Breast epithelium (tissue), 4 donors: Measurements from ENCODE around the gene CHEK2. TPM values are rescaled to one million over a fixed set of nuclear protein-coding genes. Genes with fewer than 3 reads are reported as not detected.

Experiments used
- DNase-seq, 2 donors: peaks; one replicate each; pipeline ENCODE4 v3.0.0-alpha.2; 2019; ENCODE audit warnings: low spot score in 2 of 2
- H3K27ac ChIP-seq, 2 donors: fragments of 200-600 bp; sonication (generic) in 1 of 2; one replicate each; pipeline ENCODE4 v1.5.1; 2016 to 2019; ENCODE audit warnings: mild to moderate bottlenecking in 1 of 2
- H3K27me3 ChIP-seq, 2 donors: fragments of 200-600 bp; sonication (generic) in 1 of 2; one replicate each; pipeline versions ENCODE4 v1.5.1 to v1.6.0; 2017 to 2019; ENCODE audit warnings: control low read depth in 1 of 2, mild to moderate bottlenecking in 1 of 2
- H3K36me3 ChIP-seq: fragments of 200-600 bp; one replicate; pipeline ENCODE4 v1.5.1; 2019
- H3K4me1 ChIP-seq, 2 donors: fragments of 200-600 bp; sonication (generic); one replicate each; pipeline ENCODE4 v1.5.1; 2016 to 2019; ENCODE audit warnings: control low read depth in 1 of 2
- H3K4me3 ChIP-seq, 3 donors: fragments of 200-600 bp; sonication (generic); 1 replicate in 2 of 3; 2 replicates in 1 of 3; pipeline ENCODE4 v1.5.1; 2016 to 2019; ENCODE audit warnings: mild to moderate bottlenecking in 3 of 3, moderate library complexity in 2 of 3
- H3K9me3 ChIP-seq, 2 donors: fragments of 200-600 bp; sonication (generic) in 1 of 2; one replicate each; pipeline ENCODE4 v1.5.1; 2016 to 2019; ENCODE audit warnings: control low read depth in 1 of 2
- CTCF ChIP-seq, 3 donors: fragments of 450-650 bp; IDR thresholded peaks; one replicate each; pipeline ENCODE4 v1.5.1; 2016 to 2017; ENCODE audit warnings: antibody characterized with exemption in 3 of 3, mild to moderate bottlenecking in 3 of 3, moderate library complexity in 3 of 3
- POLR2A ChIP-seq: fragments of 450-650 bp; IDR thresholded peaks from one replicate; pipeline ENCODE4 v1.6.1; 2016; ENCODE audit warnings: antibody characterized with exemption, mild to moderate bottlenecking, moderate library complexity
- POLR2AphosphoS5 ChIP-seq, 3 donors: sonication (generic); formaldehyde crosslinking; IDR thresholded peaks; one replicate each; pipeline ENCODE4 v1.6.1; 2017; ENCODE audit warnings: antibody characterized with exemption in 3 of 3
- intact Hi-C: fragments of 100-400 bp; cut with DNase I; formaldehyde crosslinking; loops from one replicate; pipeline ENCODE4 v1.15.1; 2023; ENCODE audit warnings: low total_unique reads
- total RNA-seq, 3 donors: library from RNA; depleted of rRNA; stranded (reverse); fragments of >200 nt; gene quantifications; one replicate each; pipeline ENCODE4 v1.1.0, GENCODE V29; 2016

Gene CHEK2
- total RNA-seq, 3 donors from 2014 or later: 3.8 to 13.2 (median 6.2) TPM

DNA sequence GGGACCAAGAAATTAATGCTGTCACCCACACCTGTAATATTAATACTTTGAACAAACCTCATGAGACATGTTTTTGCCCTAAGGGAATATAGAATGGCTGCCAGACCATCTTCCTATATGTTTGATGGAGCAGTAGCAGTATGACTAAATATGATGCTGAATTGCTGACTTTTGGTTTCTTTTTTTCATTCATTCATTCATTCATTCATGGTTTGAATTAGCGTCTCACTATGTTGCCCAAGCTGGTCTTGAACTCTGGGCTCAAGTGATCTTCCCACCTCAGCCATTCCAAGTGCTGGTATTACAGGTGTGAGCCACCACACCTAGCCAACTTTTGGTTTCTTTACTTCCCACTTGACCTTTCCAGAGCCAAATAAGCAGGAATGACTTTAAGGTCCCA is 38.7 kb upstream of the CHEK2 start:
- no peaks in the 10 kb centered on the region for H3K4me1 ChIP-seq
- H3K27me3 ChIP-seq: no peaks in the 10 kb centered on the region
- H3K36me3 ChIP-seq: no peaks in the 10 kb centered on the region
- H3K27ac ChIP-seq: no peak overlapping the region
- no peak for TF ChIP-seq CTCF (IDR thresholded peaks at IDR 0.05)
- no peak for TF ChIP-seq POLR2AphosphoS5 (IDR thresholded peaks at IDR 0.05)
- no peak for TF ChIP-seq POLR2A
- H3K4me3 ChIP-seq: no peak overlapping the region
- intact Hi-C loops: no loop called here
- no peaks in the 10 kb centered on the region for H3K9me3 ChIP-seq
- DNase-seq: no peak

GRCh38 chr22:28779833-28780232 is 38.2 kb upstream of the CHEK2 start:
- no peak for TF ChIP-seq POLR2AphosphoS5 (IDR thresholded peaks at IDR 0.05)
- Histone ChIP-seq H3K36me3 (no peaks in the 10 kb centered on the region), H3K4me1 (no peaks in the 10 kb centered on the region), H3K4me3 (no peak overlapping the region), H3K9me3 (no peaks in the 10 kb centered on the region), H3K27ac (no peak overlapping the region), H3K27me3 (no peaks in the 10 kb centered on the region)
- DNase-seq: no peak
- intact Hi-C loops: no loop called here

- Histone ChIP-seq H3K27me3 (no peaks in the 10 kb centered on the region), H3K27ac (no peak overlapping the region), H3K36me3 (no peaks in the 10 kb centered on the region), H3K9me3 (no peaks in the 10 kb centered on the region), H3K4me3 (no peak overlapping the region), H3K4me1 (no peaks in the 10 kb centered on the region)
- no peak for DNase-seq
- intact Hi-C loops: no loop called here
- TF ChIP-seq POLR2AphosphoS5 (IDR thresholded peaks at IDR 0.05): no peak
- TF ChIP-seq POLR2A: no peak
- TF ChIP-seq CTCF (IDR thresholded peaks at IDR 0.05): no peak
Observed at GRCh38 chr22:28774378-28774777, 32.8 kb upstream of the CHEK2 start.

DNA sequence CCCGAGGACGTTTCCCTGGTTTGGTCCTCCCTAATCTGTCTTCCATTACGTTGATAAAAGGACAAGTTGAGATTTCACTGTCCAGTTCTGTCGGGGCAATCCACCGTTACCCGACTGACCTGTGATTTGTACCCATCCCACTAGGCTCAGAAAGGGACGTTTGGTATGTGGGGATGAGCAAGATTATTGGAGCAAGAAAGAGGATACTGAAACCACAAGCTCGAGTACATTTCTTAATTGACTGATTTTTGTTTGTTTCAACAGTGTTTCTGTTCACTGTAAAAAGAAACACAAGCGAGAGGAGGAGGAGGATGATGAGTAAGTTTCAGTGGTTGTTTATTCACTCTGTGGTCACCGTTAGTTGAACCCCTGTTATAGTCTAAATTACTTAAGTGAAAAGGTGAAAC is 31.8 kb upstream of the CHEK2 start:
- H3K4me3 ChIP-seq: peak overlapping the region; percentile 87 to 96 (median 91)
- intact Hi-C loops: no loop called here

DNA sequence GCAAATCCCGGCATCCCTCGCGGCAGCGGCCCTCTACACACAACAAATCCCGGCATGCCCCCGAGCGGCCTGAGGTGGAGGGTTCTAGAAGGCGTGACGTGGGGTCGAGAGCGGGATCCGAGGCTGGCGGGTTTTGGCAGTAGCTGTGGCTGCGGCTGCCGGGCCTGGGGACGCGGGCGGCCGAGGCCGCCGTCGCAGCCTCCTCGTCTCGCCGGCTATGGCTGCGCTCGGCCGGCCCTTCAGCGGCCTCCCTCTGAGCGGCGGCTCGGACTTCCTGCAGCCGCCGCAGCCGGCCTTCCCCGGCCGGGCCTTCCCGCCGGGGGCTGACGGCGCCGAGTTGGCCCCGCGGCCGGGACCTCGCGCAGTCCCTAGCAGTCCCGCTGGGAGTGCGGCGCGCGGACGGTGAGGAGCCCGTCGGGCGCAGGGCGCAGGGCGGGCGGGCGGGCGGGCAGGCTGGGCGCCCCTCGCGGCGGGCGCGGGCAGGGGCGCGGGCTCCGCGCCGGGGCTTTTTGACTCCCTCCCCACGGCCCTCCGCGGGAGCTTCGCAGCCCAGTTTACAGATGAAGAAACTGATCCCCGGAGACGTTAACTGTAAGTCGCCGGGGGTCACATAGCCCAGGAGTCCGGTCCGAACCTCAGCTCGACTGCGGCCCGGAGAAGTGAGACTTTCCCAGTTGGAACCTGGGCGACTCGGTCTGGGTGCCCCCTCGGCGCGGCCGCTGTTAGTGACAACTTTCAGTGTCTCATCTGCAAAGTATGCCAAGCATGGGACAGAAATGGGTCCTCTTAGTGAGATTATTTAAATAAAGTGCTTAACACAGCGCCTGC is 31.2 kb upstream of the CHEK2 start, which contains the start of gene CCDC117:
Gene CCDC117, plus strand, starts transcription at position 63 of the 828 bp plus-strand sequence. Its CDS starts 155 bp downstream, at position 218.
- intact Hi-C loops: no loop called here
- H3K9me3 ChIP-seq: no peaks in the 10 kb centered on the region
- H3K4me3 ChIP-seq: peak within 1 kb of the TSS; percentile 87 to 96 (median 91)
- H3K4me1 ChIP-seq: no peaks in the 10 kb centered on the region
- peak within 1 kb of the TSS; percentile 96 to 100 for H3K27ac ChIP-seq
- TF ChIP-seq POLR2A: peak; percentile 32
- TF ChIP-seq CTCF (IDR thresholded peaks at IDR 0.05): peak in 1 of 3 donors; percentile 23
- TF ChIP-seq POLR2AphosphoS5 (IDR thresholded peaks at IDR 0.05): peak; percentile 79 to 89 (median 85)
- peak; percentile 92 for DNase-seq
- no peaks in the 10 kb centered on the region for H3K36me3 ChIP-seq
- H3K27me3 ChIP-seq: no peaks in the 10 kb centered on the region

More for the DNA sequence above, 31.8 kb upstream of the CHEK2 start:
- Histone ChIP-seq H3K4me1 (no peaks in the 10 kb centered on the region), H3K36me3 (no peaks in the 10 kb centered on the region), H3K27ac (peak overlapping the region; percentile 96 to 100), H3K27me3 (no peaks in the 10 kb centered on the region), H3K9me3 (no peaks in the 10 kb centered on the region)
- no peak for DNase-seq
- TF ChIP-seq POLR2AphosphoS5 (IDR thresholded peaks at IDR 0.05) (no peak), POLR2A (no peak), CTCF (IDR thresholded peaks at IDR 0.05) (no peak)
